Measurements from ENCODE around the gene MBTPS2.

Gene MBTPS2

GRCh38 chrX:21934414-21934813, 95.0 kb downstream of the MBTPS2 start:
- DNase-seq (ENCODE audit: low read depth): peak; percentile 26

All from EH (cell line).